Upper lobe of left lung (tissue), 6 donors: ENCODE results near the gene CENPQ. TPM values are rescaled to one million over a fixed set of nuclear protein-coding genes. Genes with fewer than 3 reads are reported as not detected.

ENCODE experiments used
- ATAC-seq, 2 donors: fragments of 200-7000 bp; cut with Tn5 transposase; one replicate each; pipeline ENCODE4 v1.9.1; 2022; ENCODE audit warnings: mild to moderate bottlenecking in 2 of 2, moderate library complexity in 2 of 2; ENCODE audit not compliant: low FRiP score in 2 of 2
- DNase-seq, 2 donors: peaks; one replicate each; pipeline ENCODE4 v3.0.0-alpha.2; 2019 to 2020
- H3K27ac ChIP-seq, 4 donors: fragments of 200-600 bp; sonication (generic); one replicate each; pipeline ENCODE4 v1.5.1; 2016 to 2019
- H3K27me3 ChIP-seq, 4 donors: fragments of 200-600 bp; sonication (generic); one replicate each; pipeline ENCODE4 v1.5.1; 2017 to 2019
- H3K36me3 ChIP-seq, 4 donors: fragments of 200-600 bp; sonication (generic); one replicate each; pipeline ENCODE4 v1.5.1; 2016 to 2019
- H3K4me1 ChIP-seq, 4 donors: fragments of 200-600 bp; sonication (generic); one replicate each; pipeline ENCODE4 v1.5.1; 2018 to 2019
- H3K4me3 ChIP-seq, 4 donors: fragments of 200-600 bp; sonication (generic); one replicate each; pipeline ENCODE4 v1.5.1; 2017 to 2019; ENCODE audit warnings: mild to moderate bottlenecking in 2 of 4, moderate library complexity in 1 of 4
- H3K9me3 ChIP-seq, 4 donors: fragments of 200-600 bp; sonication (generic); one replicate each; pipeline ENCODE4 v1.5.1; 2018 to 2019
- EP300 ChIP-seq, 4 donors: sonication (generic); formaldehyde crosslinking; IDR thresholded peaks; one replicate each; pipeline ENCODE4 v1.5.1; 2017; ENCODE audit warnings: antibody characterized with exemption in 4 of 4, control low read depth in 2 of 4
- POLR2A ChIP-seq, 4 donors: fragments of 450-650 bp; IDR thresholded peaks; one replicate each; pipeline ENCODE4 v1.5.1; 2016 to 2017; ENCODE audit warnings: antibody characterized with exemption in 4 of 4, mild to moderate bottlenecking in 2 of 4
- POLR2AphosphoS5 ChIP-seq, 2 donors: sonication (generic); formaldehyde crosslinking; IDR thresholded peaks; one replicate each; pipeline ENCODE4 v1.5.1; 2017; ENCODE audit warnings: antibody characterized with exemption in 2 of 2
- WGBS, 2 donors: methylation state at CpG; one replicate each; pipeline ENCODE4 v1.1.5; 2017 to 2018; 5-methylcytosine and 5-hydroxymethylcytosine counted together
- total RNA-seq, 6 donors: library from RNA; depleted of rRNA in 4 of 6; stranded (reverse); fragments of >200 nt in 4 of 6; gene quantifications; one replicate each; pipeline versions ENCODE4 v1.1.0 to v1.2.1, GENCODE V29; 2016 to 2021
- TF ChIP-seq, protein P1 (sequence below), 6 experiments: fragments of 450-650 bp in 4 of 6; fragments of 200-600 bp in 2 of 6; sonication (generic) in 2 of 6; IDR thresholded peaks; one replicate each; pipeline ENCODE4 v1.5.1; 2016 to 2019; ENCODE audit warnings: antibody characterized with exemption in 6 of 6
- donor health status: DM: no; HTN: no; CAD: no; lungs with moderate emphysema.
- donor health status: DM: no; HTN: yes; CAD: no; lungs with severe emphysema.

The CENPQ gene
- total RNA-seq, 6 donors from 2014 or later, result 0.22 to 4.1 (median 3.6) TPM; not detected in 1

DNA sequence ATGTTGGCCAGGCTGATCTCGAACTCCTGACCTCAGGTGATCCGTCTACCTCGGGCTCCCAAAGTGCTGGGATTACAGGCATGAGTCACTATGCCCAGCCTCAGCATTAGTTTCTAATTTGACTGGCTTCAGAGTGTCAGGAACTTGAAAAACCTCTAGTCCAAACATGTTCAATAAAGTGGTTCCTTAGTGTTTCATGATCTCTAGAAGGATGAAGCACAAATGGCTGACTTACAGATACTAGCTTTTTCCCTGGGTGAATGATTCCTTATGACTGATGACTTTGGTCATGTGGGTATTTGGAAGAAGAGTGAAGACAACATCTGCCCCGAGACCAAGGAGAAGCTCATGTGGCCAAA lies 53.0 kb downstream of the CENPQ start:
- ATAC-seq, result no peak
- no peaks in the 10 kb centered on the region for H3K9me3 ChIP-seq

DNA sequence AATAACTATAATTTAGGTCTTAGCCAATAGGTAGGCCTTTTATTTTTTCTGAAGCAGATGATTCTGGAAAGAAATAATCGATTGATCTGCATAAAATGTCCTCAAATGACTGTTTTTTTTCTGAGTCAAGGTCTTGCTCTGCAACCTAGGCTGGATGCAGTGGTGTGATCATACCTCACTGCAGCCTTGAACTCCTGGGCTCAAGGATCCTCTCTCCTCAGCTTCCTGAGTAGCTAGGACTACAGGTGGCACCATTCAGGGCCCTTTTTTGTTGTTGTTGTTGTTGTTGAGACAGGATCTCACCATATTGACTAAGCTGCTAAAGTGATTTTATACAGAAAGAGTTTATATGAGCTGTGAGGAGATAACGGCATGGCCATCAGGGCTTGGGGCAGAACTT lies 54.7 kb downstream of the CENPQ start:
- Histone ChIP-seq H3K36me3 (no peaks in the 10 kb centered on the region), H3K27ac (no peak overlapping the region), H3K4me1 (no peaks in the 10 kb centered on the region), H3K4me3 (no peak overlapping the region), H3K27me3 (no peaks in the 10 kb centered on the region), H3K9me3 (no peaks in the 10 kb centered on the region)
- DNase-seq, result no peak
- no peak for TF ChIP-seq EP300 (IDR thresholded peaks at IDR 0.05)
- no peak for TF ChIP-seq POLR2AphosphoS5 (IDR thresholded peaks at IDR 0.05)
- TF ChIP-seq, protein P1, sequence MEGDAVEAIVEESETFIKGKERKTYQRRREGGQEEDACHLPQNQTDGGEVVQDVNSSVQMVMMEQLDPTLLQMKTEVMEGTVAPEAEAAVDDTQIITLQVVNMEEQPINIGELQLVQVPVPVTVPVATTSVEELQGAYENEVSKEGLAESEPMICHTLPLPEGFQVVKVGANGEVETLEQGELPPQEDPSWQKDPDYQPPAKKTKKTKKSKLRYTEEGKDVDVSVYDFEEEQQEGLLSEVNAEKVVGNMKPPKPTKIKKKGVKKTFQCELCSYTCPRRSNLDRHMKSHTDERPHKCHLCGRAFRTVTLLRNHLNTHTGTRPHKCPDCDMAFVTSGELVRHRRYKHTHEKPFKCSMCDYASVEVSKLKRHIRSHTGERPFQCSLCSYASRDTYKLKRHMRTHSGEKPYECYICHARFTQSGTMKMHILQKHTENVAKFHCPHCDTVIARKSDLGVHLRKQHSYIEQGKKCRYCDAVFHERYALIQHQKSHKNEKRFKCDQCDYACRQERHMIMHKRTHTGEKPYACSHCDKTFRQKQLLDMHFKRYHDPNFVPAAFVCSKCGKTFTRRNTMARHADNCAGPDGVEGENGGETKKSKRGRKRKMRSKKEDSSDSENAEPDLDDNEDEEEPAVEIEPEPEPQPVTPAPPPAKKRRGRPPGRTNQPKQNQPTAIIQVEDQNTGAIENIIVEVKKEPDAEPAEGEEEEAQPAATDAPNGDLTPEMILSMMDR (IDR thresholded peaks at IDR 0.05), result no peak
- no peak for TF ChIP-seq POLR2A (IDR thresholded peaks at IDR 0.05)
- WGBS, 2 donors, result 83 to 91% methylated on average over 2 of the region's 2 CpGs
- no peak for ATAC-seq

More for the DNA sequence above, 53.0 kb downstream of the CENPQ start:
- Histone ChIP-seq H3K4me1 (no peaks in the 10 kb centered on the region), H3K36me3 (no peaks in the 10 kb centered on the region), H3K27me3 (no peaks in the 10 kb centered on the region), H3K4me3 (no peak overlapping the region), H3K27ac (no peak overlapping the region)
- TF ChIP-seq, protein P1 (IDR thresholded peaks at IDR 0.05), result no peak
- TF ChIP-seq POLR2AphosphoS5 (IDR thresholded peaks at IDR 0.05), result no peak
- TF ChIP-seq POLR2A (IDR thresholded peaks at IDR 0.05), result no peak
- no peak for TF ChIP-seq EP300 (IDR thresholded peaks at IDR 0.05)
- 81% methylated on average over 4 of the region's 4 CpGs for WGBS, 2 donors
- no peak for DNase-seq

DNA sequence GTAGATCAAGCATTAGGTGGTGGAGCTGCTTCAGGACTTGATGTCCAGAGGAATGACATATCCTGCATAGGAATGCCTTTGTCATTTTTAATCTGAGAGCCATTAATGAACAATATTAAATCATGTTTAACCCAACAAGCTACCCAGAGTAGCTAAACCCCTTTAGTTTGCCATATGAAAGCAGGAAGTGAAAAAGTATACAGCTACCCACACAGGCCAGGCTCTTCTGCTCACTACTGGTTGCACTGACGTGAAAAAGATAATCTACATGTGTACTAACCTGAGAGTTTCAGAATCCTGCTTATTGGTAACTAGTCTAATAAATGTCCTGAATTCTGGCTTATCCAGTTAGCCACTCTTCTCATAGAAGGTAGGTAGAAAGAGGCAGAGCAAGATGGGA lies 56.5 kb downstream of the CENPQ start:
- H3K4me3 ChIP-seq, result no peak overlapping the region
- no peak for DNase-seq
- TF ChIP-seq EP300 (IDR thresholded peaks at IDR 0.05) (no peak), POLR2A (IDR thresholded peaks at IDR 0.05) (no peak)
- H3K27ac ChIP-seq, result no peak overlapping the region
- WGBS, 2 donors, result 50 to 71% methylated on average over 1 of the region's 1 CpG
- H3K36me3 ChIP-seq, result no peaks in the 10 kb centered on the region
- ATAC-seq, result no peak
- no peaks in the 10 kb centered on the region for H3K4me1 ChIP-seq
- H3K9me3 ChIP-seq, result no peaks in the 10 kb centered on the region
- no peaks in the 10 kb centered on the region for H3K27me3 ChIP-seq

DNA sequence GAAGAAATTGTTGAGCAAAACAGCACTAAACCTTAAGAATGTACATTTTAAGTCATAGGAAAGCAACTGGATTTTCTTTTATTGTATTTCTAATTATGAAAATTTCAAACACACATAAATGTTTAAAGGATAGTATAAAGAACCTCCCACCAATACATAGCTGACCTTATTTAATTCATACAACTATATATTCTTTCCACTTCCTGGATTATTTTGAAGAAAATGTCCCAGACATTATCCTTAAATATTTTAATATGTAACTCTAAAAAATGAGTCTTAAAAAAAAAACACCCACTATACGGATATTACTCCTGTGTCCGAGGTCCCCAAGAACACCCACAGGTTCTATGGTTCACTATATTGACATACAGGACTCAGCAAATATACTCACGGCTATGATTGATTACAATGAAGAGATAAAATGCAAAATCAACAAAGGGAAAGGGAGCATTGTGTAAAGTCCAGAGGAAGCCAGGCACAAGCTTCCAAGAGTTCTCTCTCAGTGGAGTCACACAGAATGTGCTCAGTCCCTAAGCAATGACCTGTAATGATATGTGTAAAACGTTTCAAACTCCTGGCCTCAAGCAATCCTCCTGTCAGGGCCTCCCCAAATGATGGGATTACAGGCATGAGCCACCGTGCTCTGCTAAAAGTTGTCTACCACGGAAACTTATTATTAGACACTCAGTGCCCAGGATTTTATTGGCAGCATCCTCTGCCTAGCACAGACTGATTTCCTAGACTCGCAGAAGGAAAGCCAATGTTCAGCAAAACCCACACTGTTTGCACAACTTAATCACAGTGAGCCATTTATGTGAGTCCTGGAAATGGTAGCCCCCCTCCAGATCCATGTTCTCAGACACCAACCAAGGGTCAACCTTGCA lies 59.8 kb downstream of the CENPQ start:
- no peak for DNase-seq

DNA sequence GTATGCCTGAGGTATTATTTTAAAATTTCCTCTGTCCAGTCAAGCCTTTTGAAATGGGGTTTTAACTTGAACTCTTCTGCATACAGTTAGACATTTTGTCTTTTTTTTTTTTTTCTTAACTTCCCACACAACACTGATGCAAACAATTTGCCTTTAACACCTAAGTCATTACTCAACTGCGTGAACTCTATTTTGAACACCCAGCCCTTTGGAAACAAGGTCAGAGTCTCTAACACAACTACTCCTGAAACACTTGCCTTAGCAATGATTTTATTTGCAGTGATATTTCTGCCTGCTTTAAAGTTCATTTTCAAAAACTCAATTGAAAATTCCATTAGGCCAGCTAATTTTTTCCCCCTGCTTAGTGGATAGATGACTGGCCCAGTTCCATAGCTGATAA lies 60.7 kb downstream of the CENPQ start:
- H3K9me3 ChIP-seq, result no peaks in the 10 kb centered on the region
- 100% methylated on average over 1 of the region's 1 CpG for WGBS, 2 donors
- DNase-seq (no peak), ATAC-seq (no peak)
- no peaks in the 10 kb centered on the region for H3K27me3 ChIP-seq
- no peaks in the 10 kb centered on the region for H3K36me3 ChIP-seq
- H3K4me1 ChIP-seq, result no peaks in the 10 kb centered on the region
- H3K27ac ChIP-seq, result no peak overlapping the region
- H3K4me3 ChIP-seq, result no peak overlapping the region
- TF ChIP-seq EP300 (IDR thresholded peaks at IDR 0.05) (no peak), POLR2AphosphoS5 (IDR thresholded peaks at IDR 0.05) (no peak), POLR2A (IDR thresholded peaks at IDR 0.05) (no peak)
- TF ChIP-seq, protein P1 (IDR thresholded peaks at IDR 0.05), result no peak

More for the DNA sequence above, 59.8 kb downstream of the CENPQ start:
- TF ChIP-seq, protein P1 (IDR thresholded peaks at IDR 0.05), result no peak
- TF ChIP-seq EP300 (IDR thresholded peaks at IDR 0.05) (no peak), POLR2AphosphoS5 (IDR thresholded peaks at IDR 0.05) (no peak), POLR2A (IDR thresholded peaks at IDR 0.05) (no peak)
- no peak overlapping the region for H3K4me3 ChIP-seq
- 64 to 70% methylated on average over 7 of the region's 7 CpGs for WGBS, 2 donors
- H3K4me1 ChIP-seq, result no peaks in the 10 kb centered on the region
- H3K36me3 ChIP-seq, result no peaks in the 10 kb centered on the region
- no peaks in the 10 kb centered on the region for H3K27me3 ChIP-seq
- no peaks in the 10 kb centered on the region for H3K9me3 ChIP-seq
- no peak for ATAC-seq
- H3K27ac ChIP-seq, result no peak overlapping the region
